GM19324 (cell line): ENCODE results near the gene C4orf54.

Experiments used
- ATAC-seq: cut with Tn5 transposase; IDR thresholded peaks from one replicate; pipeline ENCODE4 v1.9.1; 2021; ENCODE audit warnings: mild to moderate bottlenecking, moderate library complexity; ENCODE audit not compliant: unreplicated experiment, low FRiP score

C4orf54 gene

GRCh38 chr4:99625369-99625768, 32.3 kb downstream of the C4orf54 start:
- peak; percentile 84 for ATAC-seq

GRCh38 chr4:99624141-99624719, 33.4 kb downstream of the C4orf54 start:
- peak; percentile 40 for ATAC-seq

- ATAC-seq, result no peak
These were observed 35.3 kb downstream of the C4orf54 start for GRCh38 chr4:99622341-99622740.

DNA sequence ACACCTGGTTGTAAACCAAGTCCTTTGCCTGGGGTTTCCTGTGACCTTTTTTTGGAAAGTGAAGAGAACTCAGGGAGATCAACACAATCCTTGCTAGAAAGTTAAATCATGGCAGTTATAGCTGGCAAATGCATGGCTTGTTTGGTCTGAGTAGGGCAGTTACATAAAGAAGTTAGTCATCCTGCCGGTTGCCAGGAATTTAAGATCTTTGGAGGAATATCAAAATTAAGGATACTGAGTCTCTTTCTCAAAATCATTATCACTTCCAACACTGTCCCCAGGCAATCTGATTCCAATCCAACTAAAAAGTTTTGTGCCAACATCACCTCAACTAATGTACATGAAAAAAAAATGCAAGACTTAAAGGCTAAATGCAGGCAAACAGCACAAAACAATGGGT, 40.3 kb downstream of the C4orf54 start:
- no peak for ATAC-seq

DNA sequence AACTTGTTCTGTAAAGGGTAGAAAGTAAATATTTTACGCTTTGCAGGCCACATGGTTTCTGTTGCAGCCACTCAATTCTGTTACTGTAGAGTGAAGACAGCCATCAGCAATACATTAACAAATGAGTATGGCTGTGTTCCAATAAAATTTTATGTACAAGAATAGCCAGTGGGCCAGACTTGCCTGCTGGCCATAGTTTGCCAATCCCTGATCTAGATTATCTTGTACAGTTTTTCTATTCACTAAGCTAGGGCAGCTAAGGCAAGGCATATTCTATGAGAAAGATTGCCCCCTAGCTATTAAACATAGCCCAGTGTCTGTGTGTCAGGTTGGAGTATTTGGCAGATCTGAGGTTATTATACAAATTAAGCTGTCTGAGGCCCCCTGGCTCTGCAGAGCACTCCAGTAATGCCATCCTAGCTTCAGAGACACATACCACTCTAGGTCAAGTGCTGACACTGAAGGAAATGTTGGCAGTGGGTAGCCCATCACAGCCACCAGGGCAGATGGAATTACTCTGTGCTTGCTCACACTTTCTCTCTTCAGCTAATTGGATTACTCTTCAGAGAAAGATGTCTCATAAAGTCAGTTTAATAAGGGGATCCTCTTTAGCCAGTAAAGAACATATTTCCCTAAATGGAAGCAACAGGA, 42.3 kb downstream of the C4orf54 start:
- ATAC-seq, result no peak

GRCh38 chr4:99614491-99614890, 43.1 kb downstream of the C4orf54 start:
- no peak for ATAC-seq

- ATAC-seq, result no peak
These were observed 44.9 kb downstream of the C4orf54 start for GRCh38 chr4:99612704-99613103.

DNA sequence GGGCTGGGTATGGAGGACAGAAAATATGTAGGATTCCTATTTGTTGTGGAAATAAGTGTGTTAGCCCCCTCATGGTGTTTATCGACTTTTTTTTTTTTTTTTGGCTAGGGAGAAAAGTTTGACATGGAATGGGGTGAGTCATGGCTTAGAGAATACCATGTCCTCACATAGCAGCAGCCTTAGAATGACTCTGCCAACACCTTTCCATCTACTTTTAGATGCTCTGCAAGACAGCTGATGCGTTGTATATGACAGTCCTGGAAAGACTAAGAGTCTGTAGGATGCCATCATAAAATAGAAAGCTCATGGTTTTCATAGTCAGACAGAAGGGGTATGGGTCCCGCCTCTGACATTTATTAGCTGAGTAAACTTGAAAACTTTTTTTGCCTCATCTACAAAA, 45.3 kb downstream of the C4orf54 start:
- ATAC-seq, result no peak

DNA sequence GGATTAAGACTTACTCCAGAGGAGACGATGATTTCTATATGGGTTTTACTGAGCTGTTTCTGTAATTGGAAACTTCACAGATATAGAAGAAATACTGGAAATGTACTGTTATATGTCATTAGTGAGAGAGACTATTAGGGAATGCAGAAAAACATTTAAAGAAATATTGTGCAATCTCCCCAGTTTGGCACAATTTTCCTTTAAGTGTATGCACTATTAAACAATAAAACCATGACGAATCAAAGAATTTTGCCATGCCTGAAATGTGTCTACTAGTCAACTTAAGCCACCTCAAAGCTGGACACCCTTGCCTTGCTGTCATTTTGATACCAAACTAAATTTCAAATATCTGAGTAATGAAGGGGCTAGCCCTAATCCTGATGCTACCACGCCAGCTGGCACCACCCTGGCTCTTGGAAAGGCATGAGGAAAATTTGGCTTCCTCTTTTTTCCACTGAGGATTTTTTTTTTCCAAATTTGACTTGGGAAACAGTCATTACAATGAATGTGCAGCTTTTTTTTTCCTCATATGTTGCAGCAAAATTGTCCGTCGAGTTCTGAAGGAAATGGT, 46.9 kb downstream of the C4orf54 start:
- no peak for ATAC-seq

DNA sequence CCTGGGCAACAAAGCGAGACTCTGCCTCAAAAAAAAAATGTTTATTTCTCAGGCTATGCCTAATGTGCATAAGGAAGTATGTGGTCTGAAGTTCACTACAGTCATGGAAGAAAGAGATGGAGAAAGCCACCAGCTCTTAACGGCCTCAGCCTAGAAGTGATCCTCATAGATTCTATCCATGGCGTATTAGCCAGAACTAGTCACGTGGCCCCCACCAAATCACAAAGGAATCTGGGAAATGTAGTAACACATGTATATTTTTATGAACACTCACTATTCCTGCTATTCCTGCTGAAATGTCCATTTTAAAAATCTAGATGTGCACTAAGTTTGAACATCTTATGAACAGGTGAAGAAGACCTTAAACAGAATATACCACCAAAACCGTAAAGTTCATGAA, 49.2 kb downstream of the C4orf54 start:
- no peak for ATAC-seq
